ENCODE data around the gene GRIK1. TPM values are rescaled to one million over a fixed set of nuclear protein-coding genes. Genes with fewer than 3 reads are reported as not detected.

Gene GRIK1
- polyA plus RNA-seq, 1 donor (not counting 4 experiments of a cell fraction or from before 2014, with no cell fraction given) = not detected

DNA sequence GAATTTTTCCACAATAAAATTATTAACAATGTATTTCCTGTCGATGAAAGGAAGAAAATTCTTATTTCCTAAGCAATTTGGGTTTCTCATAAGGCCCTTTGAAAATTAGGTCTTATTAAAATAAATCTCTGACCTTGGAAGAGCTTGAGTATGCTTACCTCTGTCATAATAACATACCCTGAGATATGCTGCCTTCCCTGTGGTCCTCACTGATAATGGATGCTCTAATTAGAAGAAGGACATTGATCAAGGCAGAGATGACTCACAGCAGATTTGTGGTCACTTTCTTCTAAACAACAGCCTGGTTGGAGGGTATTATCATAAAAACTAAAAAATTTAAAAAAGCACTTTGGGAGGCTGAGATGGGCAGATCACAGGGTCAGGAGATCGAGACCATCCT is 217.8 kb downstream of the GRIK1 start:
- Histone ChIP-seq H2AFZ (ENCODE audit: control insufficient read depth, low read length) (no peak overlapping the region), H3K79me2 (ENCODE audit: control insufficient read depth, insufficient read depth, low read length) (no peaks in the 10 kb centered on the region), H3K4me2 (ENCODE audit: control insufficient read depth, extremely low read depth, insufficient read depth, low read depth, low read length) (no peak overlapping the region), H3K9ac (ENCODE audit: control insufficient read depth, extremely low read depth, insufficient read depth, low read length) (no peak overlapping the region), H3K27ac (ENCODE audit: control insufficient read depth, insufficient read depth, low read length) (no peak overlapping the region), H3K9me3 (ENCODE audit: control insufficient read depth, low read depth, low read length) (no peaks in the 10 kb centered on the region), H4K20me1 (ENCODE audit: control insufficient read depth, extremely low read depth, insufficient read depth, low read length) (no peaks in the 10 kb centered on the region), H3K4me3 (ENCODE audit: control insufficient read depth in 2 of 3, extremely low read depth in 1 of 3, insufficient read depth in 2 of 3, low read depth in 1 of 3, low read length in 3 of 3) (no peak overlapping the region), H3K4me1 (ENCODE audit: control insufficient read depth, extremely low read depth, insufficient read depth, low read length) (peaks cover 3% of the 10 kb centered on the region), H3K36me3 (ENCODE audit: control insufficient read depth in 2 of 2, extremely low read depth in 1 of 2, insufficient read depth in 2 of 2, low read length in 2 of 2) (no peaks in the 10 kb centered on the region), H3K27me3 (ENCODE audit: control insufficient read depth, extremely low read depth, insufficient read depth, low read length) (no peaks in the 10 kb centered on the region), H3K9me1 (ENCODE audit: control insufficient read depth, extremely low read depth, insufficient read depth, low read length) (no peaks in the 10 kb centered on the region)
- dilution Hi-C loops (cut with MboI; ENCODE audit: extremely low pct_ligation_motif_present, low sequenced_read_pairs) = no loop called here
- FAIRE-seq (no peak), DNase-seq (ENCODE audit: low read depth, low spot score) (no peak)
- TF ChIP-seq EZH2 (IDR thresholded peaks at IDR 0.05; ENCODE audit: low read length) = no peak
- TF ChIP-seq, protein P1, sequence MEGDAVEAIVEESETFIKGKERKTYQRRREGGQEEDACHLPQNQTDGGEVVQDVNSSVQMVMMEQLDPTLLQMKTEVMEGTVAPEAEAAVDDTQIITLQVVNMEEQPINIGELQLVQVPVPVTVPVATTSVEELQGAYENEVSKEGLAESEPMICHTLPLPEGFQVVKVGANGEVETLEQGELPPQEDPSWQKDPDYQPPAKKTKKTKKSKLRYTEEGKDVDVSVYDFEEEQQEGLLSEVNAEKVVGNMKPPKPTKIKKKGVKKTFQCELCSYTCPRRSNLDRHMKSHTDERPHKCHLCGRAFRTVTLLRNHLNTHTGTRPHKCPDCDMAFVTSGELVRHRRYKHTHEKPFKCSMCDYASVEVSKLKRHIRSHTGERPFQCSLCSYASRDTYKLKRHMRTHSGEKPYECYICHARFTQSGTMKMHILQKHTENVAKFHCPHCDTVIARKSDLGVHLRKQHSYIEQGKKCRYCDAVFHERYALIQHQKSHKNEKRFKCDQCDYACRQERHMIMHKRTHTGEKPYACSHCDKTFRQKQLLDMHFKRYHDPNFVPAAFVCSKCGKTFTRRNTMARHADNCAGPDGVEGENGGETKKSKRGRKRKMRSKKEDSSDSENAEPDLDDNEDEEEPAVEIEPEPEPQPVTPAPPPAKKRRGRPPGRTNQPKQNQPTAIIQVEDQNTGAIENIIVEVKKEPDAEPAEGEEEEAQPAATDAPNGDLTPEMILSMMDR (optimal IDR thresholded peaks at IDR 0.05 in 1 of 3, IDR thresholded peaks at IDR 0.05 in 1 of 3, conservative IDR thresholded peaks at IDR 0.05 in 1 of 3; ENCODE audit: extremely low read depth in 1 of 3, insufficient read depth in 2 of 3, low read length in 3 of 3) = no peak

DNA sequence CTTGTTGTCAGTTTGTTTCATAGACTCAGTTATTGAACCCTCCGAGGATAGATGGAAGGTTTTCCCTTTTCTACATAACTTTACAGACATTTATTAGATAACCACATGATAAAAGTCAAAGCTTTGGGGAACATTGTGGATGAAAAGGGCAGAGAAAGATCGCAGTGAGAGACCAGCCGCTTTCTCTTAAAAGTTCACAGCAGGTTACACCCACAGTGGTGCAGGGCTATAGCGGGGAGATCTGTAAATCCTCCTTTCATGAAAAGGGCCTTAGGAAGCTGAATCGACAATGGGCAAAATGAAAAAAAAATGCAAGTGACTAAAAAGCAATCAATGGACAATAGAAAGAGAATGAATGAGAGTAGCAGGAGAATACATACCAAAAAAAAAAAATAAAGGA is 218.6 kb downstream of the GRIK1 start:
- no peaks in the 10 kb centered on the region for H3K79me2 ChIP-seq (ENCODE audit: control insufficient read depth, insufficient read depth, low read length)
- H3K4me2 ChIP-seq (ENCODE audit: control insufficient read depth, extremely low read depth, insufficient read depth, low read depth, low read length) = no peak overlapping the region
- H3K9ac ChIP-seq (ENCODE audit: control insufficient read depth, extremely low read depth, insufficient read depth, low read length) = no peak overlapping the region
- H4K20me1 ChIP-seq (ENCODE audit: control insufficient read depth, extremely low read depth, insufficient read depth, low read length) = no peaks in the 10 kb centered on the region
- H3K27ac ChIP-seq (ENCODE audit: control insufficient read depth, insufficient read depth, low read length) = no peak overlapping the region
- no peak overlapping the region for H2AFZ ChIP-seq (ENCODE audit: control insufficient read depth, low read length)
- no peaks in the 10 kb centered on the region for H3K36me3 ChIP-seq (ENCODE audit: control insufficient read depth in 2 of 2, extremely low read depth in 1 of 2, insufficient read depth in 2 of 2, low read length in 2 of 2)
- DNase-seq (ENCODE audit: low read depth, low spot score) (no peak), FAIRE-seq (no peak)
- peaks cover 3% of the 10 kb centered on the region for H3K4me1 ChIP-seq (ENCODE audit: control insufficient read depth, extremely low read depth, insufficient read depth, low read length)
- TF ChIP-seq, protein P1 (optimal IDR thresholded peaks at IDR 0.05 in 1 of 3, IDR thresholded peaks at IDR 0.05 in 1 of 3, conservative IDR thresholded peaks at IDR 0.05 in 1 of 3; ENCODE audit: extremely low read depth in 1 of 3, insufficient read depth in 2 of 3, low read length in 3 of 3) = no peak
- no peak for TF ChIP-seq EZH2 (IDR thresholded peaks at IDR 0.05; ENCODE audit: low read length)
- dilution Hi-C loops (cut with MboI; ENCODE audit: extremely low pct_ligation_motif_present, low sequenced_read_pairs) = no loop called here
- no peaks in the 10 kb centered on the region for H3K27me3 ChIP-seq (ENCODE audit: control insufficient read depth, extremely low read depth, insufficient read depth, low read length)
- no peaks in the 10 kb centered on the region for H3K9me3 ChIP-seq (ENCODE audit: control insufficient read depth, low read depth, low read length)
- no peak overlapping the region for H3K4me3 ChIP-seq (ENCODE audit: control insufficient read depth in 2 of 3, extremely low read depth in 1 of 3, insufficient read depth in 2 of 3, low read depth in 1 of 3, low read length in 3 of 3)
- no peaks in the 10 kb centered on the region for H3K9me1 ChIP-seq (ENCODE audit: control insufficient read depth, extremely low read depth, insufficient read depth, low read length)

All from keratinocyte (primary cell).